ENCODE data around the gene MORF4L1.
"Not testable (repeated sequence)": the region's sequence is repeated elsewhere in the genome, so short reads cannot be mapped to it uniquely, and the experiment has no call there.

DNA sequence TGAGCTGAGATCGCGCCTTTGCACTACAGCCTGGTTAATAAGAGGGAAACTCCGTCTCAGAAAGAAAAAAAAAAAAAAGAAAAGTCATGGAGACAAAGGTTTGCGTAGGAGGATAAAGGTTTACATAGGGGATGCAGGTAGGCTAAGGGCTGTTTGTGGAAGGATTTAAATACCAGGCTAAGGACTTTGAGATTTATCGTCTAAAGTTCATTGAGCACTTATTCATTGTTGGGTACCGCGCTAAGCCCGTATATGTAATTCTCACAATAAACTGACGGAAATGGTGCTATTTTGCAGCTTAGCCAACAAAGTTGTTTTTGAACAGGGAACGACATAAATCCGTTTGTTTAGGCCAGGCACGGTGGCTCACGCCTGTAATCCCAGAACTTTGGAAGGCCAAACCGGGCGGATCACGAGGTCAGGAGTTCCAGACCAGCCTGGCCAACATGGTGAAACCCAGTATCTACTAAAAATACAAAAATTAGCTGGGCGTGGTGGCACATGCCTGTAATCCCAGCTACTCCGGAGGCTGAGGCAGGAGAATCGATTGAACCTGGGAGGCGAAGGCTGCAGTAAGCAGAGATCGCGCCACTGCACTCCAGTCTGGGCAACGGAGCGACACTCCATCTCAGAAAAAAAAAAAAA, 1.1 kb upstream of the MORF4L1 start:
- TF ChIP-seq CTCF, POLR2AphosphoS5, POLR2A (IDR thresholded peaks at IDR 0.05): not testable (repeated sequence)
